GM12872 (cell line): ENCODE measurements around the gene ASB15.

Experiments
- TF ChIP-seq, protein P1 (sequence below): IDR thresholded peaks from 3 replicates; pipeline ENCODE4 v1.5.1; 2011; ENCODE audit warnings: low read depth, mild to moderate bottlenecking, low read length, moderate library complexity; ENCODE audit not compliant: insufficient read depth

Gene ASB15

DNA sequence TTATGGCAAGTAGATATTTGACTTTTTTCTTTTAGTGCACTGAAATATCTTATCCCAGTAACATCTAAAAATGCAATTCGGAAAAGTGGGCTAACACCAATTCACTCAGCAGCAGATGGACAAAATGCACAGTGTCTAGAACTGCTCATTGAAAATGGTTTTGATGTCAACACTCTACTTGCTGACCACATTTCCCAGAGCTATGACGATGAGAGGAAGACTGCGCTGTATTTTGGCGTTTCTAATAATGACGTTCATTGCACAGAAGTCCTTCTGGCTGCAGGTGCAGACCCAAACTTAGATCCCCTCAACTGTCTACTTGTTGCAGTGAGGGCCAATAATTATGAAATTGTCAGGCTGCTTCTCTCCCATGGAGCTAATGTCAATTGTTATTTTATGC, 27.2 kb downstream of the ASB15 start:
- TF ChIP-seq, protein P1, sequence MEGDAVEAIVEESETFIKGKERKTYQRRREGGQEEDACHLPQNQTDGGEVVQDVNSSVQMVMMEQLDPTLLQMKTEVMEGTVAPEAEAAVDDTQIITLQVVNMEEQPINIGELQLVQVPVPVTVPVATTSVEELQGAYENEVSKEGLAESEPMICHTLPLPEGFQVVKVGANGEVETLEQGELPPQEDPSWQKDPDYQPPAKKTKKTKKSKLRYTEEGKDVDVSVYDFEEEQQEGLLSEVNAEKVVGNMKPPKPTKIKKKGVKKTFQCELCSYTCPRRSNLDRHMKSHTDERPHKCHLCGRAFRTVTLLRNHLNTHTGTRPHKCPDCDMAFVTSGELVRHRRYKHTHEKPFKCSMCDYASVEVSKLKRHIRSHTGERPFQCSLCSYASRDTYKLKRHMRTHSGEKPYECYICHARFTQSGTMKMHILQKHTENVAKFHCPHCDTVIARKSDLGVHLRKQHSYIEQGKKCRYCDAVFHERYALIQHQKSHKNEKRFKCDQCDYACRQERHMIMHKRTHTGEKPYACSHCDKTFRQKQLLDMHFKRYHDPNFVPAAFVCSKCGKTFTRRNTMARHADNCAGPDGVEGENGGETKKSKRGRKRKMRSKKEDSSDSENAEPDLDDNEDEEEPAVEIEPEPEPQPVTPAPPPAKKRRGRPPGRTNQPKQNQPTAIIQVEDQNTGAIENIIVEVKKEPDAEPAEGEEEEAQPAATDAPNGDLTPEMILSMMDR: no peak

DNA sequence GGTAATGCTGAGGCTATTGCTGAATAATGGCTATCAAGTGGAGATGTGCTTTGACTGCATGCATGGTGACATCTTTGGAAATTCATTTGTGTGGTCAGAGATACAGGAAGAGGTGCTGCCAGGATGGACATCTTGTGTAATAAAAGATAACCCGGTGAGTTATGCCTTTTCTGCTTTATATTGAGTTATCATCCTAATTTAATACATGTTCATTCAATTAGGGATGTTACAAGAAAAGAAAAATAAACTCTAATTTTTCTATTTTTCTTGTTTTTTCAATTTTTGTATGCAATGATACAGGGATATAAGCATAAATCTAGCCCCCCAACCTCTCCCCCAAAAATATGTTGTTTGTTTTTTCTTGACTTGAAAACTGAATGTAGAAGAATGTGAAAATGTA, 27.7 kb downstream of the ASB15 start:
- TF ChIP-seq, protein P1: no peak

DNA sequence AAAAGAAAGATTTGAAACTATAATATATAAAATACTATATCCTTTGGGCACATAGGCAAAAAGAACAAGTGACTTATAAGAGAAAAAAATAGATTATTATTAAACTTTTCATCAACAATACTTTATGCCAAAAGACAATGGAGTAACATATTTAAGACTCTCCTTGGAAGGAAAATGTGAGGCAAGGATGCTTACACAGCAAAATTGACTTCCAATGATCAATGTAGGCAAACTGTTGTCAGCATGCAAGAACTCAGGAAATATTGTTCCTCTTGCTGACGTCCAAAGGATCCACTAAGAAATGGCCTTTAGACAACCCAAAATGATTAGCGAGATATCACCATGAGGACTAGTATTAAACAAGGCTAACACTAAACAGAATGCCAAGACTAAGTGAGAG, 31.2 kb downstream of the ASB15 start:
- TF ChIP-seq, protein P1: no peak

DNA sequence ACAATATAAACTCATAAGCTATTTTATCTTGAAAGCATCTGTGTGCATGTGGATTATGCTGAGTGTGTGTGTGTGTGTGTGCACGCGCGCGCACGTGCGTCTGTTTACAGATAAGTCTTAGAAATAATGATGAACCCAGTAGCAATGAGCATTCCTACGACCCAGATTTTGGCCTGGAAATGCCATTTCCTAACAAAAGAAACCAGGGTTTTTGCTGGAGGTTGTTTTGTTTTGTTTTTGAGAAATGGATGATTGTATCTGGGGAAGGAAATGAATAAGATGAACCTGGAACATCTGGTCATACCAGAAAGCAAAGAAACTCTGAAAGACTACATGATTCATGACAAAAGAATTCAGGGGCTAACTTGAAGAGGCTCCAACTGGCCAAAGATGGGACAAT, 31.9 kb downstream of the ASB15 start:
- TF ChIP-seq, protein P1: no peak

DNA sequence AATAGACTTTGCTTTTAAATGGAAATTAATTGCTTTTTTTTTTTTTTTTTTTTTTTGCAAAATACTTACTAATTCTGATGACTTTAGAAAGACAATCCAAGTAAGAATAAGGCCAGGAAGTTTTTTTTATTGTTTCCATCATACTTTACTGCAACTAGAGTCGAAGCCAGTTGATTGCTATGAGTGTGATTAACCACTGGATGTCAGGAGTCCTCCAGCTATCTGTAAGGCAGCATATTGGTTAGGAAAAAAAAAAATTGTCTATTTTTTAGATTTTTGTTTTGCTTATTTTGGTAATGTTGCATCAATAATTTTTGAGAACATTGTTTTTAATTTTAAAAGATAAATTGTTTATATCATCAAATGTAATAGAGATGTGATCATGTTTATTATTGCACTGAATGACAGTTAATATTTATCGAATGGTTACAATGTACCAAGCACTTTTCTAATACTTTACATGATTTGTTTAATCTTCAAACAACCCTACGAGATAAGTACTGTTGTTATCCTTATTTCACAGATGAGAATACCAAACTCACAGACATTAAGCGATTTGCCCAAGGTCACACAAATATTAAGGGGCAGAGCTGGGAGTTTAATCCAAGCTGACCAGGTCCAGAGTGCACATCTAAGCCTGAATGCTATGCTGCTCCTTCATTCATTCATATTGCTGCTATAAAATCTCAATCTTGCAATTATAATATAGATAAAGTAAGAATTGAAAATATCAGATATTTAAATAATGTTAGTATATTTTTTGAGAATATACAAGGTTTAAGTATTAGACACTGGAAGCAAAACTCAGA, 34.1 kb downstream of the ASB15 start:
- TF ChIP-seq, protein P1: 0 out of 3 replicates have a peak, but pooled peaks have one; percentile 32

DNA sequence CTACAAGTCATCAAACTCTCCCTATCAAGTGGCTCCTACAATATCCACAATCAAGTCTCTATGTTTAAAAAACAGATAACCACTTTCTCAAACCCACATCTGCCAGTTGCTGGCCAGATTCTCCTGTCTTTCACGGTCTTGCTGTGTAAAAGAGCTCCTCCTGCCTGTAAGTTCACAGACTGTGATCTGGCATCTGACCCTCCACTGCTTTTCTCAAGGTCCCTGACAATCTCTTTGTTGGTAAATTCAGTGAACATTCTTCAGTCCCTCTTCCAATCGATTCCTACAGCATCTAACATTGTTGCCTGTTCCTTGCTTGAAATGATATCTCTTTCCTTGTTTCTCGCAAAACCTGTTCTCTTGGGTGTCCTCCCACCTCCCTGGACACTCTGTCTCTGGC, 35.6 kb downstream of the ASB15 start:
- TF ChIP-seq, protein P1: 0 out of 3 replicates have a peak, but pooled peaks have one; percentile 7

DNA sequence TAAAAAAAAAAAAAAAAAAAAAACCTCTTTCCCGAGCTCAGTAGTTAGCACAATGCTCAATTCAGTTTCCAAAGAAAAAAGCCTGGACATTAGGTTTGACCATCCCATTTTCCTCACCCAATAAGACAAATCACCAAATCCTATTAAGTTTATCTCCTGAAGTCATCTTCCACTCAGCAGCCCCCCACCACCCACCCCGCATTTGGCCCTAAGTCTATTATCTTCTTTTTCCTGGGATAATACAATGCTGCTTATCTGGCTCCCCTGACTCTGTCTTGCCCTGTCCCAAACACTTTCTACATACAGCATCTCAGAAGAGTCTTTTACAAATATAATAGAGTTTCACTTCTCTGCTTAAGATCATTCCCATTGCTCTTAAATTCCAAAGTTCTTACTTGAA, 36.3 kb downstream of the ASB15 start:
- TF ChIP-seq, protein P1: no peak

DNA sequence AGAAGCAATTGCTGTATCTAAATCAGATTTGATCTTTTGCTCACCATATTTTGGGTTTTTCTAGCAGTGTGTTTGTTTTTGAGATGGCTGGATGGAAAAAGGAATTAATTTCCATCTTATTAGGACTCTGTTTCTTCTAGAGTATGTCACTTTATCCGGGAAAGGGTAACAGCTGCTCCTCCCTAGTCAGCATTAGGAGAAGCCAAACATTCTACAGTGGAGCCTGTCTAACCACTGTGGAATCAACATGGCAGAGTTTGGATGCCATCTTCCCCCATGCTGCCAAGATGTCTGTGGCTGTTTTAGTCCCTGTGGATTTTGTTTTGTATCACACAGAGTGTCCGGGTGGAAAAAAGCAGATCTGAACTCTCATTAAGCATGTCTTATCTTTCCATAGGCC, 38.0 kb downstream of the ASB15 start:
- TF ChIP-seq, protein P1: no peak
